MM.1S (cell line): Measurements from ENCODE around the gene NPVF.

Experiments
- DNase-seq: peaks from one replicate; pipeline ENCODE4 v3.0.0-alpha.2; 2015
- H2AFZ ChIP-seq: fragments of 300-600 bp; sonication (generic); 2 replicates; pipeline ENCODE4 v1.6.0; 2016; ENCODE audit warnings: antibody characterized with exemption, low read length
- H3F3A ChIP-seq: fragments of 300-600 bp; sonication (generic); 2 replicates; pipeline ENCODE4 v1.6.1; 2016; ENCODE audit warnings: mild to moderate bottlenecking, antibody characterized with exemption, low read length, moderate library complexity, mixed read lengths; ENCODE audit not compliant: insufficient read depth
- H3K27ac ChIP-seq: fragments of 300-600 bp; sonication (generic); 2 replicates; pipeline ENCODE4 v1.5.1; 2016; ENCODE audit warnings: mild to moderate bottlenecking, low read length
- H3K27me3 ChIP-seq: fragments of 300-600 bp; sonication (generic); replicated peaks from 2 replicates; pipeline ENCODE4 v1.6.0; 2016; ENCODE audit warnings: low read length; ENCODE audit not compliant: insufficient read depth
- H3K36me3 ChIP-seq: fragments of 300-600 bp; sonication (generic); replicated peaks from 2 replicates; pipeline ENCODE4 v1.6.1; 2016; ENCODE audit warnings: mild to moderate bottlenecking, low read length, mixed read lengths; ENCODE audit not compliant: insufficient read depth
- H3K4me1 ChIP-seq: fragments of 300-600 bp; sonication (generic); 2 replicates; pipeline ENCODE4 v1.6.1; 2016; ENCODE audit warnings: low read length, mixed read lengths
- H3K4me2 ChIP-seq: fragments of 300-600 bp; sonication (generic); 2 replicates; pipeline ENCODE4 v1.6.0; 2016; ENCODE audit warnings: low read depth, low read length
- H3K4me3 ChIP-seq: fragments of 300-600 bp; sonication (generic); 2 replicates; pipeline ENCODE4 v1.5.1; 2016; ENCODE audit warnings: low read length, mixed read lengths
- H3K79me2 ChIP-seq: fragments of 300-600 bp; sonication (generic); 2 replicates; pipeline ENCODE4 v1.6.1; 2016; ENCODE audit warnings: mixed run types, low read length, mixed read lengths
- H3K9ac ChIP-seq: fragments of 300-600 bp; sonication (generic); 2 replicates; pipeline ENCODE4 v1.6.1; 2016; ENCODE audit warnings: low read length, mixed read lengths
- H3K9me2 ChIP-seq: fragments of 300-600 bp; sonication (generic); replicated peaks from 2 replicates; pipeline ENCODE4 v1.6.1; 2016; ENCODE audit warnings: mild to moderate bottlenecking, low read length, mixed read lengths; ENCODE audit not compliant: insufficient read depth
- H3K9me3 ChIP-seq: fragments of 300-600 bp; sonication (generic); replicated peaks from 2 replicates; pipeline ENCODE4 v1.6.1; 2016; ENCODE audit warnings: mild to moderate bottlenecking, low read length, mixed read lengths; ENCODE audit not compliant: insufficient read depth
- H4K20me1 ChIP-seq: fragments of 300-600 bp; sonication (generic); 2 replicates; pipeline ENCODE4 v1.6.1; 2016; ENCODE audit warnings: mild to moderate bottlenecking, low read length, moderate library complexity, mixed read lengths; ENCODE audit not compliant: insufficient read depth
- EZH2 ChIP-seq: fragments of 300-600 bp; sonication (generic); optimal IDR thresholded peaks from 2 replicates; pipeline ENCODE3; 2017; ENCODE audit warnings: low read depth, mild to moderate bottlenecking, antibody characterized with exemption, low read length, mixed read lengths
- EZH2phosphoT487 ChIP-seq: fragments of 300-600 bp; sonication (generic); IDR thresholded peaks from 2 replicates; pipeline ENCODE4 v1.6.1; 2018; ENCODE audit warnings: antibody characterized with exemption, low read length
- TF ChIP-seq, protein P1 (sequence below): fragments of 300-600 bp; sonication (generic); IDR thresholded peaks from 2 replicates; pipeline ENCODE4 v1.5.1; 2016; ENCODE audit warnings: antibody characterized with exemption, low read length, mixed read lengths

NPVF gene

GRCh38 chr7:25206765-25207164 is 21.5 kb downstream of the NPVF start:
- Histone ChIP-seq H3K36me3 (no peaks in the 10 kb centered on the region), H3K4me2 (no peak overlapping the region), H3K9me2 (no peaks in the 10 kb centered on the region), H2AFZ (no peak overlapping the region), H3K4me1 (no peaks in the 10 kb centered on the region), H3K27me3 (no peaks in the 10 kb centered on the region), H4K20me1 (no peaks in the 10 kb centered on the region), H3K4me3 (no peak overlapping the region), H3K9me3 (no peaks in the 10 kb centered on the region), H3K27ac (no peak overlapping the region), H3K79me2 (no peaks in the 10 kb centered on the region), H3F3A (no peaks in the 10 kb centered on the region), H3K9ac (no peak overlapping the region)
- DNase-seq, result no peak
- TF ChIP-seq EZH2 (no peak), EZH2phosphoT487 (no peak)
- TF ChIP-seq, protein P1, sequence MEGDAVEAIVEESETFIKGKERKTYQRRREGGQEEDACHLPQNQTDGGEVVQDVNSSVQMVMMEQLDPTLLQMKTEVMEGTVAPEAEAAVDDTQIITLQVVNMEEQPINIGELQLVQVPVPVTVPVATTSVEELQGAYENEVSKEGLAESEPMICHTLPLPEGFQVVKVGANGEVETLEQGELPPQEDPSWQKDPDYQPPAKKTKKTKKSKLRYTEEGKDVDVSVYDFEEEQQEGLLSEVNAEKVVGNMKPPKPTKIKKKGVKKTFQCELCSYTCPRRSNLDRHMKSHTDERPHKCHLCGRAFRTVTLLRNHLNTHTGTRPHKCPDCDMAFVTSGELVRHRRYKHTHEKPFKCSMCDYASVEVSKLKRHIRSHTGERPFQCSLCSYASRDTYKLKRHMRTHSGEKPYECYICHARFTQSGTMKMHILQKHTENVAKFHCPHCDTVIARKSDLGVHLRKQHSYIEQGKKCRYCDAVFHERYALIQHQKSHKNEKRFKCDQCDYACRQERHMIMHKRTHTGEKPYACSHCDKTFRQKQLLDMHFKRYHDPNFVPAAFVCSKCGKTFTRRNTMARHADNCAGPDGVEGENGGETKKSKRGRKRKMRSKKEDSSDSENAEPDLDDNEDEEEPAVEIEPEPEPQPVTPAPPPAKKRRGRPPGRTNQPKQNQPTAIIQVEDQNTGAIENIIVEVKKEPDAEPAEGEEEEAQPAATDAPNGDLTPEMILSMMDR, result no peak

DNA sequence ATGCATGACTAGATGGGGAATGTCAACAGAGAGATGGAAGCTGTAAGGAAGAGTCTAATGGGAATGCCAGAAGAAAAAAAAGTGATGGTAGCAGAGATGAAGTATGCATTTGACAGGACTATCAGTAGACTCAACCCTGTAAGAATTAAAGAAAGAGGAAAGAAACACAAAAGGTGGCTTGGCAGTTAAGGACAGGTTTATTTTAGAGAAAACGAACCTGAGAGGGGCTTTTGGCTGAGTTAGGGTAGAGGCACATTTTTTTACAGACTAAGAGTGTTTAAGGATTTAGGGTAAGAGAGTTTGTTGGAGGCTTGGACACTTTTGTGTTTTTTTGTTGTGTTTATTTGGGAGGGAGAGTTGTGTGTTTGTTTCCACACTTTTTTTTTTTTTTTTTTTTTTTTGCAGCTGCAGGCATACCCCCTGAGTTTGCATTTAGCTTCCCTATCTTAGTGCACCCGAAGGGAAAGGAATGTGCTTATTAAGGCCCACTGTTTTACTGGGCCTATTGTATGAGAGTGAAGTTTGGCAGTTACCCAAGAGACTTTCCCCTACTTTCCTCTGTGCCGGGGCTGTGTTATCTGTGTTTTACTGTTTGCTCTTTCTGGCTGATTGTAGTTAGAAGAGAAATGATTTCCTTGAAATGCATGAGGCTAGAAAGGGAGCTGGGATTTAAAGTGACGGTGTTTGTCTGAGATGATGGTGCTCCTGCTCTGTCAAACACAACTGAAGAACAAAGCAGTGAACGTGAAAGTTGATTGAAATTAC is 32.0 kb downstream of the NPVF start:
- TF ChIP-seq EZH2 (no peak), EZH2phosphoT487 (no peak)
- TF ChIP-seq, protein P1, result no peak
- H2AFZ ChIP-seq, result no peak overlapping the region
- no peaks in the 10 kb centered on the region for H3F3A ChIP-seq

GRCh38 chr7:25194036-25194435 is 34.2 kb downstream of the NPVF start:
- no peak overlapping the region for H3K9ac ChIP-seq
- H2AFZ ChIP-seq, result no peak overlapping the region
- no peak overlapping the region for H3K4me2 ChIP-seq
- TF ChIP-seq EZH2phosphoT487 (no peak), EZH2 (no peak)
- TF ChIP-seq, protein P1, result no peak
- H4K20me1 ChIP-seq, result no peaks in the 10 kb centered on the region
- no peaks in the 10 kb centered on the region for H3K27me3 ChIP-seq
- H3F3A ChIP-seq, result no peaks in the 10 kb centered on the region
- H3K9me3 ChIP-seq, result no peaks in the 10 kb centered on the region
- no peak for DNase-seq
- no peak overlapping the region for H3K4me3 ChIP-seq
- no peaks in the 10 kb centered on the region for H3K4me1 ChIP-seq
- no peaks in the 10 kb centered on the region for H3K36me3 ChIP-seq
- no peak overlapping the region for H3K27ac ChIP-seq
- H3K9me2 ChIP-seq, result no peaks in the 10 kb centered on the region
- no peaks in the 10 kb centered on the region for H3K79me2 ChIP-seq

More for the DNA sequence above, 32.0 kb downstream of the NPVF start:
- no peaks in the 10 kb centered on the region for H3K79me2 ChIP-seq
- no peaks in the 10 kb centered on the region for H3K9me2 ChIP-seq
- DNase-seq, result no peak
- no peaks in the 10 kb centered on the region for H4K20me1 ChIP-seq
- H3K36me3 ChIP-seq, result no peaks in the 10 kb centered on the region
- no peak overlapping the region for H3K9ac ChIP-seq
- no peak overlapping the region for H3K4me2 ChIP-seq
- H3K27me3 ChIP-seq, result no peaks in the 10 kb centered on the region
- H3K4me1 ChIP-seq, result no peaks in the 10 kb centered on the region
- no peaks in the 10 kb centered on the region for H3K9me3 ChIP-seq
- H3K4me3 ChIP-seq, result no peak overlapping the region
- no peak overlapping the region for H3K27ac ChIP-seq
